Subcutaneous preadipocyte (primary cell): ENCODE measurements around the gene FBXO24. TPM values are rescaled to one million over a fixed set of nuclear protein-coding genes. Genes with fewer than 3 reads are reported as not detected.

Source experiments
- small RNA-seq: library from RNA; depleted of rRNA; stranded (forward); fragments of <200 nt; gene quantifications from one replicate; pipeline ENCODE3, GENCODE V24; 2012
- total RNA-seq: library from RNA; depleted of rRNA; stranded (reverse); fragments of >200 nt; gene quantifications from 2 replicates; pipeline ENCODE4 v1.2.3, GENCODE V29; 2012

Gene FBXO24, protein sequence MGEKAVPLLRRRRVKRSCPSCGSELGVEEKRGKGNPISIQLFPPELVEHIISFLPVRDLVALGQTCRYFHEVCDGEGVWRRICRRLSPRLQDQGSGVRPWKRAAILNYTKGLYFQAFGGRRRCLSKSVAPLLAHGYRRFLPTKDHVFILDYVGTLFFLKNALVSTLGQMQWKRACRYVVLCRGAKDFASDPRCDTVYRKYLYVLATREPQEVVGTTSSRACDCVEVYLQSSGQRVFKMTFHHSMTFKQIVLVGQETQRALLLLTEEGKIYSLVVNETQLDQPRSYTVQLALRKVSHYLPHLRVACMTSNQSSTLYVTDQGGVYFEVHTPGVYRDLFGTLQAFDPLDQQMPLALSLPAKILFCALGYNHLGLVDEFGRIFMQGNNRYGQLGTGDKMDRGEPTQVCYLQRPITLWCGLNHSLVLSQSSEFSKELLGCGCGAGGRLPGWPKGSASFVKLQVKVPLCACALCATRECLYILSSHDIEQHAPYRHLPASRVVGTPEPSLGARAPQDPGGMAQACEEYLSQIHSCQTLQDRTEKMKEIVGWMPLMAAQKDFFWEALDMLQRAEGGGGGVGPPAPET
- total RNA-seq, result 0.37 and 0.59 TPM in 2 replicates

DNA sequence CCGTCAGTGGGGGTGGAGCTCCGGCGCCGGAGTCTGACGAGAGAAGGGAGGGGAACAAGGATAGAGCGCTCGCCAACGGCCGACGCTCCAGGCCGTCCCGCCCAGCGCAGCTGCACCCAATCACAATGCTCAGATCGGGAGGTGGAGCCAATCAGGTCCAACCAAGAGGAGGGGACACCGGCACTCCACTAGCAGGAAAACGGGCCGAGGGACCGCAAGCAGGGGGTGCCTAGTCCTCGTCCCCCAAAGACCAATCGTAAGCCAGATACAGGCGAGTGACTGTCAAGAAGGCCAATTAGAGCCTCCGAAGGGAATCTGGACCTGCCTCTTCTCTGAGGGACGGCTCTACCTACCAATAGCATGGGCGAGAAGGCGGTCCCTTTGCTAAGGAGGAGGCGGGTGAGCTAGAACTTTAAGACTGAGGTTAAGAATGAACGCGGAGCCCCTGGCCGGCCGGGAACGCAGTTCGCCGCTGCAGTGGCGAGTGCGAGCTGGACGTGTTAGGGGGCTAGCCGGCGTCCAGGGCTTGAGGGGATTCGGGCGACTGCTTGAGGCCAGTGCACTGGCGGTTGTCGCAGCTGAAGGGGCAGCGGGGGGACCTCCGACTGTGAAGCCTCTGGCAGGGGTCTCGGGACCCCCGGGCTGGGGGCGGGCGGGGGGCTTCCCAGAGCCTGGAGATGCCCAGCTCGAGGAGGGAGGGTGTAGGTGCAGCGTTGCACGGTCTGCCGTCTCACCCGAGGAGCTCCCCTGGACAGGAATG lies at the start of gene FBXO24:
TSS of gene FBXO24 (plus strand) at position 63 of the 760 bp plus-strand sequence. CDS start at position 361, 298 bp downstream.

DNA sequence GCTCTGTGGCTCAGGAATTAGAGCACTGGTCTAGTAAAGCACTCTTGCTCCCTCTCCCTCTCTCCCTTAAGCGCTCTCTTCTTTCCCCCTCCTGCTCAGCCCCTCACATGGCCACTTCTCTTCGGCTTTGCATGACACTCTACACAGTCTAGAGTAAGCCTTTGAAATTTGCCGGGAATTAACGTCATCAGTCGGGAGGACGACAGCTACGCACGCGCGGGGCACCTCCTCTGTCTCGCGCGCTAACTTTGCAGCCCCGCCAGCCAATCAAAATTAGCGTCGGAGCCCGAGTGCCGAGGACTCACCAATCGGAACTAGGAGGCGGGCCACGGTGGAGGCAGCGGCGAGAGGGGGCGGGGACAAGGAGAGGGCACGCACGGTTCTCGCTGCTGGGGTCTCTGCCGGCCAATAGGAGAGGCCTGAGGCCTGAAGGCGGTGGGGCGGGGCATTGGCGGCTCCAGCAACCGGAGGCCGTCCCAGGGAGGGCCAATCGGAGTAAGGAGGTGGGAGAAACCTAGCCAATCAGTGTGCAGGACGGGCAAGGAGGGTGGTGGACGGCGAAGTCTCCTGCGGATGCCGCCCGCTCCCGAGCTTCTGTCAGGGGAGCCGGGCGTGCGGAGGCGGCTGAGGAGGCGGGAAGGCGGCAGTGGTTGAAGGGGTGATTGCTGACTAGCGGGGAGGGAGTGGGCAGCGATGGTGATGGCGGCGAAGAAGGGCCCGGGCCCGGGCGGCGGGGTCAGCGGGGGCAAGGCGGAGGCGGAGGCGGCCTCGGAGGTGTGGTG lies 47.3 kb upstream of the FBXO24 start, which contains the start of gene AGFG2:
TSS of gene AGFG2 (plus strand) at position 550 of the 782 bp plus-strand sequence. CDS start at position 694, 144 bp downstream.

DNA sequence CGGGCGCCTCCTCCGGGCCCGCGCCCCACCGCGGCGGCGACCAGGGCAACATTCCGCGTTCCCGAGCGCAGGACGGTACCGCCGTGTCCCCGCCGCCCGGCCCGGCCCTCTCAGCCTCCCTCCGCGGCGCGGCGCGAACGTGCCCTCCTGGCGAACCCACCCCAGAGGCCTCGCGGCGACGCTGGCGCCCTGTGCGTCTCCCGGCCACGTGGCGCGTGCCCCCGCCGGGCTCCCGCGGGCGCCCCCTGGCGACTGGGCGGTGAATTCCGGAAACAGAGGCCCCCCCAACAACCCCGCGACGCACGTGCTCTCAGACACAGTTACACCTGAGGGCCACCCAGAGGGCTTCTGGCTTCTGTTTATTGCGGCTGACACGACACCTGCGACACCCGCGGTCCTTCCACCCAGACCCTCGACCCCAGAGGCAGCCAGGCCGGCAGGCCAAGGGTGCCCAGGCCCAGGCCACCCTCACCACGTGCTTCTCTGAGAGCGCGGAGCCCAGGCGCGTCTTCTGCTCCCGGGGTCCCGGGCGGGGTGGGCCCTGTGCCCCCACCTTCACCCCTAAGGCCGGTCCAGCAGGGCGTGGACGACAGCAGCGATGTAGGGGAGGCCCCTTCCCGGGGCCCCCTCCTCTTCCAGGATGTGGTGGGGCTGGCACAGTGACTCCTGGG lies 12.3 kb upstream of the FBXO24 start, which contains the start of gene SAP25:
TSS of gene SAP25 (minus strand) at position 210 of the 671 bp plus-strand sequence. CDS start at position 52, 158 bp downstream.

DNA sequence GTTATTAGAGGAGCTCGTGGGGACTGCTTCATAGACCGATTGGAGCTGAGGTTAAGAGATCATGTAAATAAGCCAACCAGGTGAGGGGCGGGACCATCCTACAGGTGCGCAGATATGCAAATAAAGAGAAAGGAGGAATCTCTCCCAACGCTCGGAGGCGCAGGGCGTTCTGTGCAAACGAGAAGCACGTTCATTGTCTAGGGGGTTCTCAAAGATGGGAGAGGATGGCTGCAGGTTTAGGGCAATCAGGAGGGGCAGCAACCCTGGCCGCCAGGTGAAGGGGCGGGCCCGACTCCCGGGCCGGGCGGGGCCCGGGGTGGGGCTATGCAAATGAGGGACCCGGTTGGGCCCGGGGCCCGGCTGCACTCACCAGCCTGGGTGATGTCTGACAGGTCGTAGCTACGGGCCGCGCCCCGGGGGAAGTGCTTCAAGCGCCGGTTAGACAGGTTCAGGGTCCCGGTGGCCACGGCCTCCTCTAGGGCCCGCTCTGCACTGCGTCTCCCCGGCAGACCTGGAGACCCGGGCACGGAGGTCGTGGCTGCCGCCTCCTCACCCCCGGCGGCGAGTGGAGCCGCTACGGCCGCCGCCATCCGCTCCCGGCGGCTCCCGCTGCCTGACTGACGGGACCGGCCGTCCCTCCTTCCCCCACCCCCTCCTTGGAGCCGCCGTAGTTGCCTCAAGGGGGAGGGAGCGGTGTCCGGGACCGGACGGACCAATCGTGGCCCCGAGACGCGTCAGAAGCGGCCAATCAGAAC lies 440 bp upstream of the FBXO24 start, which contains the start of gene LRCH4:
TSS of gene LRCH4 (minus strand) at position 619 of the 755 bp plus-strand sequence. CDS start at position 590, 29 bp downstream.

DNA sequence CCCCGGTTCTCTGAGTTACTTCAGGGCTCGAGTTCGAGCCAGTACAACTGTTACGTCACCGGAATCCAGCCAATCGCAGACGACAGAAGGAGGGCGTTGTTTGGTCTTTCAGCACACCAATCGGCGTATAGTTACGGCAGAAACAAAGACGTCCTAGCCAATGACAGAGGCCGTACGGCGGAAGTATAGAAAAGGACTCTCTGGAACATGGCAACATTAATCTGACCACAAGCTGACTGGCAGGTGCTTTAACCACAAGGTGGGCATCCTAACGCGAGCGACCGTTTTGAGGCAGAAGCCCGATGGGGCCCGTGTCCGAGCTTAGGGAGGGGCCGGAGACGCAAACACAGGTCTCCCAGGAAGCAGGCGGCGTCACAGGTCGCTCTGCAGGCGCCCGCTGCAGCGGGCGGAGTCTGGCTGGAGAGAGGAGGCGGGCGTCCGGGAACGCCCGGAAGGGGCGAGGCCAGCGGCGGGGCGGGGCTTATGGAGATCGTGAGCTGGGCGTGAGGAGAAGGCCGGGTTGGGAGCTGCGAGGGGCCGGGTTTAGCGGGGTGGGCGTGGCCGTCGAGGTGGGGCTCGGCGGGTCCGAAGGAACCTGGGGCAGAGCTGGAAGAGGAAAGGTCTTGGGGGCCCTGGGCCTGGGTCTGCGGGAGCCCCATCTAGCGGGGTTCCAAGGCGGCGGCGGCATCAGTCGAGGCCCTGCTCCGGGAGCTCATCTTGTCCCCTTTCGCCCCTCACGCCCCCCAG lies 26.0 kb downstream of the FBXO24 start, which contains the start of gene MOSPD3:
TSS of gene MOSPD3 (plus strand) at position 558 of the 747 bp plus-strand sequence. CDS start 252 bp downstream, outside the sequence.

DNA sequence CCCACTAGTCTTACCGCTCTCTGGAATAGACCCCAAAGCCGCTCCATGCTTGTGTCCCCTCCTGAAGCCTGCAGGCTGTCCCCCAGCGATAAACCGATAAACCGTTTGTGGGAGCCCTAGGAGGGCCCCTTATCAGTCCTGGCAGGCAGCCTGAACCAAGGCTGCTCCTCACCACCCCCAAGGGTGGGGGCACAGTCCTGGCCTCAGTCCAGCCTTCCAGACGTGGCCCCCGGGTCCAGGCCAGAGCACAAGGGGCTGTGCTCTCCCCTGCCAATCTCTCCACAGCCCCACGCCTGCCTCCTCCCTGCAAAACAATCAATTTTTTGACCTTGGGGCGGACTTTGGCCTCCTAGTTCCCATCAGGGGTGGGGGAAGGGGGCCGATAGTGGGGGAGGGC lies 55.3 kb downstream of the FBXO24 start, which contains the start of gene TFR2:
TSS of gene TFR2 (minus strand) at position 90 of the 397 bp plus-strand sequence. CDS start at position 47, 43 bp downstream.

Small RNAs within 50 kb of the gene (small RNA-seq; reads per million reads assigned to genes)
- gene SAP25, result not detected

Other genes starting within 250 kb of the FBXO24 start
- gene PILRB, start 228.2 kb upstream of the FBXO24 start, total RNA-seq, result 7.7 and 11.5 TPM in 2 replicates
- under 0.01 and 0.39 TPM in 2 replicates for gene PILRA, start 212.8 kb upstream of the FBXO24 start, total RNA-seq
- 0.59 and 1.5 TPM in 2 replicates for gene ZCWPW1, start 157.6 kb upstream of the FBXO24 start, total RNA-seq
- gene MEPCE, start 156.5 kb upstream of the FBXO24 start, total RNA-seq, result 36.4 and 56.1 TPM in 2 replicates
- 10.7 and 19.2 TPM in 2 replicates for gene PPP1R35, start 149.8 kb upstream of the FBXO24 start, total RNA-seq
- gene SPACDR, start 122.1 kb upstream of the FBXO24 start, total RNA-seq, result 0.37 and 0.78 TPM in 2 replicates
- 27.9 and 45.0 TPM in 2 replicates for gene TSC22D4, start 107.1 kb upstream of the FBXO24 start, total RNA-seq
- 1.5 and 2.0 TPM in 2 replicates for gene NYAP1, start 102.4 kb upstream of the FBXO24 start, total RNA-seq
- gene AGFG2, start 47.1 kb upstream of the FBXO24 start, total RNA-seq, result 8.8 and 19.4 TPM in 2 replicates
- gene SAP25, start 12.4 kb upstream of the FBXO24 start, total RNA-seq, result 0.20 TPM in 1 of 2 replicates, not detected in the other
- gene LRCH4, start 199 bp upstream of the FBXO24 start, total RNA-seq, result 8.5 and 11.9 TPM in 2 replicates
- 145 and 178 TPM in 2 replicates for gene PCOLCE, start 16.0 kb downstream of the FBXO24 start, total RNA-seq
- 6.3 and 7.0 TPM in 2 replicates for gene MOSPD3, start 26.2 kb downstream of the FBXO24 start, total RNA-seq
- under 0.01 and 0.20 TPM in 2 replicates for gene TFR2, start 55.2 kb downstream of the FBXO24 start, total RNA-seq
- not detected in 2 replicates for gene ACTL6B, start 70.1 kb downstream of the FBXO24 start, total RNA-seq
- 82.3 and 108 TPM in 2 replicates for gene GNB2, start 87.4 kb downstream of the FBXO24 start, total RNA-seq
- 16.2 and 22.9 TPM in 2 replicates for gene GIGYF1, start 107.9 kb downstream of the FBXO24 start, total RNA-seq
- gene POP7, start 119.8 kb downstream of the FBXO24 start, total RNA-seq, result 52.2 and 52.8 TPM in 2 replicates
- gene EPO, start 134.1 kb downstream of the FBXO24 start, total RNA-seq, result not detected in 2 replicates
- not detected in 2 replicates for gene ZAN, start 147.3 kb downstream of the FBXO24 start, total RNA-seq
- 20.1 and 28.7 TPM in 2 replicates for gene EPHB4, start 241.2 kb downstream of the FBXO24 start, total RNA-seq